Neuron (in vitro differentiated cells): ENCODE results near the gene MFAP4.

Experiments
- H2AFZ ChIP-seq: one replicate; pipeline ENCODE4 v1.6.1; 2013; ENCODE audit warnings: low read depth, mild to moderate bottlenecking, inconsistent platforms, low read length, moderate library complexity
- H3K27me3 ChIP-seq: one replicate; pipeline ENCODE4 v1.6.1; 2013; ENCODE audit warnings: low read length; ENCODE audit not compliant: insufficient read depth
- H3K36me3 ChIP-seq: one replicate; pipeline ENCODE4 v1.6.1; 2013; ENCODE audit warnings: low read length; ENCODE audit not compliant: insufficient read depth
- H3K4me1 ChIP-seq: one replicate; pipeline ENCODE4 v1.6.1; 2013; ENCODE audit warnings: low read length; ENCODE audit not compliant: insufficient read depth
- H3K4me3 ChIP-seq: 2 replicates; pipeline ENCODE4 v1.5.1; 2013; ENCODE audit warnings: mild to moderate bottlenecking, low read length, moderate library complexity
- H3K9me3 ChIP-seq: one replicate; pipeline ENCODE4 v1.6.1; 2013; ENCODE audit warnings: low read length

Gene MFAP4

GRCh38 chr17:19366637-19366972, 20.4 kb downstream of the MFAP4 start:
- Histone ChIP-seq H3K4me3 (no peak overlapping the region), H3K4me1 (peaks cover 10% of the 10 kb centered on the region), H3K9me3 (no peaks in the 10 kb centered on the region), H2AFZ (no peak overlapping the region), H3K27me3 (no peaks in the 10 kb centered on the region), H3K36me3 (no peaks in the 10 kb centered on the region)

GRCh38 chr17:19365833-19366636, 21.0 kb downstream of the MFAP4 start:
- H3K9me3 ChIP-seq: no peaks in the 10 kb centered on the region
- no peak overlapping the region for H2AFZ ChIP-seq
- H3K27me3 ChIP-seq: no peaks in the 10 kb centered on the region
- no peak overlapping the region for H3K4me3 ChIP-seq
- H3K36me3 ChIP-seq: no peaks in the 10 kb centered on the region
- peaks cover 10% of the 10 kb centered on the region for H3K4me1 ChIP-seq

DNA sequence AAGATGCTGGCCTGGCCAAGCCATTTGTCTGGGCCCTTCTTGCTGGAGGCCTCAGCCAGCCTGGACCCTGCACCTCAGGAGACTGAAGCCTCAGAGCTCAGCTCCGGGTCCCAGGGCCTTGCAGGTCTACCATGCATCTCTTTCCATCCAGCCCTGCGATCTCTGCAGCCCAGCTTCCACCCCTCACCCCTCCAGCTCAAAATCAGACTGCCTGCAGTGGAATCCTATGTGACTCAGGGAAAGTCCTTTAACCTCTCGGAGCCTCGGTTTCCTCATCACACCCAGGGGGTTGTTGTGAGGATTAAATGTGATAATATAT, 21.5 kb downstream of the MFAP4 start:
- H2AFZ ChIP-seq: no peak overlapping the region

DNA sequence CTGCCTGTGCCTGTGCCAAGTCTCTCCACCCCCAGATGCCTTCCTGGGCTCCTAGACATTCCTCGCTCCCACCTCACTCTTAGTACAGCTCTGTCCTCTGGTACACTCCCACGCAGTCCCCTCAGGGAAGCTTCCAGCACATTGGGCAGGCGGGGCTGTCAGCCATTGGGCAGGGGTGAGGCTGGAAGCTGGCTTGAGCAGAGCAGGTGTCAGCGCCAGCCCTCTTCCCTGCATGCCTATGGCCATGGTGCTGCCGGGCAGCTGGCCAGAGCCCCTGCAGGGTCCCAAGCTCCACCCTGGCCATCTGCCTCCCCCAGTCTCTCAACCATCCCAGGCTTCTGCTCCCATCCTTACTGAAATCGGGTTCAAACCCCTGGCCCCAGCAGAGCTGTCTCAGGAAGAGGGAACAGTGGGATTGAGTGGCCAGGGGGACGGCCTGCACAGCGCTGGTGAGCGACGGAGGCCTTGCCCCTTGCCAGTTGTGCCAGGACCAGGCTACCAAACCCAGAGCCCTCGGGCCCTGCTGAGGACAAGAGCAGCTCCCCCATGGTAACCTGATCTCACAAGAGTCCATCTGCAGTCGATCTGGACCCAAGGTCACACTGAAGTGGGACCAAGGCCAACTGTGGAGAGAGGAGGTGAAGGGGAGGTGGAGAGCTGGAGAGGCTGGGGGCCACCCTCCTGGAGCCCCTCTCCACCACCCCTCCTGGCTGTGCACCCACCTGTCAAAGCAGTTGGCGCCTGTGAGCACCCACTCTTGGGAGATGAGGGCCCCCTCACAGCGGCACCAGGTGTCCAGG, 22.1 kb downstream of the MFAP4 start:
- Histone ChIP-seq H3K4me3 (no peak overlapping the region), H3K36me3 (no peaks in the 10 kb centered on the region), H3K9me3 (no peaks in the 10 kb centered on the region), H3K4me1 (peaks cover 10% of the 10 kb centered on the region), H2AFZ (no peak overlapping the region), H3K27me3 (no peaks in the 10 kb centered on the region)

More for the DNA sequence above, 21.5 kb downstream of the MFAP4 start:
- Histone ChIP-seq H3K9me3 (no peaks in the 10 kb centered on the region), H3K27me3 (no peaks in the 10 kb centered on the region), H3K4me3 (no peak overlapping the region), H3K36me3 (no peaks in the 10 kb centered on the region), H3K4me1 (peaks cover 10% of the 10 kb centered on the region)

GRCh38 chr17:19363460-19364035, 23.4 kb downstream of the MFAP4 start:
- no peaks in the 10 kb centered on the region for H3K27me3 ChIP-seq
- no peak overlapping the region for H2AFZ ChIP-seq
- H3K4me3 ChIP-seq: no peak overlapping the region
- no peaks in the 10 kb centered on the region for H3K36me3 ChIP-seq
- peaks cover 10% of the 10 kb centered on the region for H3K4me1 ChIP-seq
- no peaks in the 10 kb centered on the region for H3K9me3 ChIP-seq

DNA sequence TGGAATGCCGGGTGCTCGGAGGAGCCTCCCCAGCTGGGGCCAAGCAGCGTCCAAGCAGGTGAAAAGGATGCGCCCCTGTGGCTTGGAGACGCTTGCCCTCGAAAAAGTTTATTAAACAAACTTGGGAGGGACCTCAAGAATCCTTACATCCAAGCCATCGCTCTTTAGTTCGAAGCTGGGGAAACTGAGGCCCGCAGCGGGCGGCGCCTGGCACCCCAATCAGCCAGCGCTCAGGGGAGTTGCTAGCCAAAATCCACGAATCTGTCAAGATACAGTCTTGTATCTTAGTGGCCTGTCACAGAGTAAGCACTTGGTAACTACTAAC, 23.9 kb downstream of the MFAP4 start:
- peaks cover 10% of the 10 kb centered on the region for H3K4me1 ChIP-seq
- H3K36me3 ChIP-seq: peaks cover 4% of the 10 kb centered on the region
- no peaks in the 10 kb centered on the region for H3K9me3 ChIP-seq
- H2AFZ ChIP-seq: peak overlapping the region; percentile 97
- H3K27me3 ChIP-seq: no peaks in the 10 kb centered on the region
- peak overlapping the region; percentile 65 for H3K4me3 ChIP-seq

- H3K4me1 ChIP-seq: peaks cover 10% of the 10 kb centered on the region
- no peaks in the 10 kb centered on the region for H3K9me3 ChIP-seq
- H3K36me3 ChIP-seq: peaks cover 5% of the 10 kb centered on the region
- no peaks in the 10 kb centered on the region for H3K27me3 ChIP-seq
- peak within 1 kb of the TSS; percentile 97 for H2AFZ ChIP-seq
- H3K4me3 ChIP-seq: peak within 1 kb of the TSS; percentile 65
Observed at GRCh38 chr17:19362277-19363113, 24.5 kb downstream of the MFAP4 start, which contains the start of gene B9D1. Gene B9D1 (minus strand): TSS chr17:19362723. CDS start chr17:19362569, 154 bp downstream.

- H3K4me1 ChIP-seq: peaks cover 10% of the 10 kb centered on the region
- H3K4me3 ChIP-seq: peak overlapping the region; percentile 65
- H2AFZ ChIP-seq: peak overlapping the region; percentile 97
- no peaks in the 10 kb centered on the region for H3K27me3 ChIP-seq
- H3K36me3 ChIP-seq: peaks cover 6% of the 10 kb centered on the region
- H3K9me3 ChIP-seq: no peaks in the 10 kb centered on the region
Observed at GRCh38 chr17:19361944-19362276, 25.1 kb downstream of the MFAP4 start.

DNA sequence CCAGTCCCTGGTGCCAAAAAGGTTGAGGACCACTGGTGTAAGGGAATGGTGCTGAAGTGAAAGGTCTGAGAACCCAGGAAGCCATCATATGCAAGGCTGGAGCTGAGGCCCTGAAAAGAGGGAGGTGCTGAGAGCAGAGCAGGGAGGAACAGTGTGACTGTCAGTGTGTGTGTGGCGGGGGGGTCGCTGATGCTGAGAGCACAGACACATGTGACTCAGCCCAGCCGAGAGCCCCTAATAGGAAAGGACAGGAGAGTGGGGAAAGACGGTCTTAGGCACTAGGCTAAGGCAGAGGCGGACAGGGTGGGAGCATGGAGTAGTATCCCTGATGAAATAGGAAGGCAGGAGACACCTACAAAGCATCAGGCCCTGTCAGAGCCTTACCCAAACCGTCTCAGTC, 25.7 kb downstream of the MFAP4 start:
- no peak overlapping the region for H2AFZ ChIP-seq
- H3K36me3 ChIP-seq: peaks cover 7% of the 10 kb centered on the region
- no peaks in the 10 kb centered on the region for H3K9me3 ChIP-seq
- H3K4me3 ChIP-seq: no peak overlapping the region
- no peaks in the 10 kb centered on the region for H3K27me3 ChIP-seq
- H3K4me1 ChIP-seq: peaks cover 10% of the 10 kb centered on the region

GRCh38 chr17:19360772-19361171, 26.2 kb downstream of the MFAP4 start:
- Histone ChIP-seq H2AFZ (no peak overlapping the region), H3K4me1 (peaks cover 10% of the 10 kb centered on the region), H3K27me3 (no peaks in the 10 kb centered on the region), H3K36me3 (peaks cover 7% of the 10 kb centered on the region), H3K4me3 (no peak overlapping the region), H3K9me3 (no peaks in the 10 kb centered on the region)

- no peak overlapping the region for H3K4me3 ChIP-seq
- peaks cover 10% of the 10 kb centered on the region for H3K4me1 ChIP-seq
- no peak overlapping the region for H2AFZ ChIP-seq
- H3K36me3 ChIP-seq: peaks cover 7% of the 10 kb centered on the region
- no peaks in the 10 kb centered on the region for H3K27me3 ChIP-seq
- H3K9me3 ChIP-seq: no peaks in the 10 kb centered on the region
Observed at GRCh38 chr17:19359856-19360255, 27.1 kb downstream of the MFAP4 start.

- Histone ChIP-seq H3K9me3 (no peaks in the 10 kb centered on the region), H2AFZ (no peak overlapping the region), H3K27me3 (no peaks in the 10 kb centered on the region)
Observed at GRCh38 chr17:19359151-19359550, 27.8 kb downstream of the MFAP4 start.

GRCh38 chr17:19357761-19358160, 29.2 kb downstream of the MFAP4 start:
- Histone ChIP-seq H3K4me1 (peaks cover 5% of the 10 kb centered on the region), H2AFZ (no peak overlapping the region), H3K36me3 (peaks cover 7% of the 10 kb centered on the region), H3K4me3 (no peak overlapping the region), H3K27me3 (no peaks in the 10 kb centered on the region), H3K9me3 (no peaks in the 10 kb centered on the region)

More at GRCh38 chr17:19359151-19359550, 27.8 kb downstream of the MFAP4 start:
- Histone ChIP-seq H3K4me1 (peaks cover 10% of the 10 kb centered on the region), H3K36me3 (peaks cover 7% of the 10 kb centered on the region), H3K4me3 (no peak overlapping the region)
